CD4-positive, alpha-beta T cell treated with Interleukin-6 at 100 ng/mL for 8 hours (primary cell): ENCODE measurements around the gene AIFM3.

ENCODE experiments used
- DNase-seq: peaks from one replicate; pipeline ENCODE4 v3.0.0-alpha.2; 2020; ENCODE audit warnings: mixed read lengths, low spot score

The AIFM3 gene

GRCh38 chr22:21028277-21029251 is 61.5 kb downstream of the AIFM3 start:
- no peak for DNase-seq

- DNase-seq, result no peak
These were observed 62.5 kb downstream of the AIFM3 start for GRCh38 chr22:21029486-21030025.

DNA sequence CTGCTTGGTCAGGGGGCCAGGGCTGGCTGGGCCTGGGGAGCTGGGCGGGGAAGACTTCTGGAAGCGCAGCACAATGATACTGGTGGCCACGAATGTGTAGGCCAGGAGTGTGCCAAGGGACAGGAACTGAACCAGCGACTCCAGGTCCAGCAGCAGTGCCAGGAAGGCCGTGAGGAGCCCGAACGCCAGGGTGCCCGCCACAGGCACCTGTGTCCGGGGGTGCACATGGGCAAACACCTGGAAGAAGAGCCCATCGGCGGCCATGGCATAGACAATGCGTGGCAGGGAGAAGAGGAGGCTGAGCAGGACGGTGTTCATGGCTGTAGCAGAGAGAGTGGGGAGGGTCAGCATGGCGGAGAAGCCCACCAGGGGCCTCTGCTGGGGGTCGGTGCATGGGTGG is 63.0 kb downstream of the AIFM3 start:
- no peak for DNase-seq
